Loucy (cell line): ENCODE data around the gene CSNK2B.
"Not testable (repeated sequence)": the region's sequence is repeated elsewhere in the genome, so short reads cannot be mapped to it uniquely, and the experiment has no call there.

Source experiments
- H2AFZ ChIP-seq: fragments of 200-600 bp; sonication (generic); 2 replicates; pipeline ENCODE4 v1.6.0; 2016; ENCODE audit warnings: antibody characterized with exemption, mild to moderate bottlenecking, low read length, moderate library complexity
- H3F3A ChIP-seq: fragments of 200-600 bp; 2 replicates; pipeline ENCODE4 v1.6.0; 2016; ENCODE audit warnings: antibody characterized with exemption, low read depth, mild to moderate bottlenecking
- H3K27me3 ChIP-seq: fragments of 200-600 bp; sonication (generic); 2 replicates; pipeline ENCODE4 v1.6.1; 2014; ENCODE audit warnings: low read length, mild to moderate bottlenecking; ENCODE audit not compliant: insufficient read depth, poor library complexity, severe bottlenecking
- H3K36me3 ChIP-seq: fragments of 200-600 bp; sonication (generic); 2 replicates; pipeline ENCODE4 v1.6.1; 2016; ENCODE audit warnings: low read length; ENCODE audit not compliant: insufficient read depth
- H3K4me1 ChIP-seq: fragments of 200-600 bp; sonication (generic); 2 replicates; pipeline ENCODE4 v1.5.1; 2014; ENCODE audit warnings: low read length, mild to moderate bottlenecking; ENCODE audit not compliant: insufficient read depth, poor library complexity, severe bottlenecking
- H3K4me2 ChIP-seq: fragments of 200-600 bp; sonication (generic); 2 replicates; pipeline ENCODE4 v1.6.0; 2014; ENCODE audit warnings: antibody characterized with exemption, low read length, low read depth, mild to moderate bottlenecking; ENCODE audit not compliant: poor library complexity, severe bottlenecking
- H3K4me3 ChIP-seq: fragments of 200-600 bp; sonication (generic); 2 replicates; pipeline ENCODE4 v1.5.1; 2014; ENCODE audit warnings: low read length, mild to moderate bottlenecking, mixed read lengths; ENCODE audit not compliant: poor library complexity, severe bottlenecking
- H3K79me2 ChIP-seq: fragments of 200-600 bp; sonication (generic); 2 replicates; pipeline ENCODE4 v1.6.1; 2014; ENCODE audit warnings: low read length; ENCODE audit not compliant: insufficient read depth
- H3K9ac ChIP-seq: fragments of 200-600 bp; sonication (generic); 2 replicates; pipeline ENCODE4 v1.6.0; 2014; ENCODE audit warnings: mild to moderate bottlenecking, low read depth, low read length, moderate library complexity; ENCODE audit not compliant: poor library complexity, severe bottlenecking
- H3K9me2 ChIP-seq: fragments of 200-600 bp; sonication (generic); replicated peaks from 2 replicates; pipeline ENCODE4 v1.6.1; 2016; ENCODE audit warnings: low read depth, low read length, mixed read lengths
- H3K9me3 ChIP-seq: fragments of 200-600 bp; sonication (generic); 2 replicates; pipeline ENCODE4 v1.6.1; 2014; ENCODE audit warnings: mild to moderate bottlenecking, antibody characterized with exemption, low read length, low read depth; ENCODE audit not compliant: insufficient read depth
- H4K20me1 ChIP-seq: fragments of 200-600 bp; sonication (generic); 2 replicates; pipeline ENCODE4 v1.6.0; 2014; ENCODE audit warnings: antibody characterized with exemption, low read length, mild to moderate bottlenecking; ENCODE audit not compliant: insufficient read depth, poor library complexity, severe bottlenecking
- CTCF ChIP-seq: fragments of 200-600 bp; sonication (generic); conservative IDR thresholded peaks from 2 replicates; pipeline ENCODE4 v1.5.1; 2014; ENCODE audit warnings: mild to moderate bottlenecking, antibody characterized with exemption, low read length
- EZH2phosphoT487 ChIP-seq: fragments of 200-600 bp; IDR thresholded peaks from 2 replicates; pipeline ENCODE4 v1.6.1; 2018; ENCODE audit warnings: antibody characterized with exemption, mild to moderate bottlenecking, moderate library complexity, borderline replicate concordance

The CSNK2B gene

GRCh38 chr6:31708224-31708623 lies 42.3 kb downstream of the CSNK2B start:
- no peak overlapping the region for H2AFZ ChIP-seq
- H3K4me2 ChIP-seq, result no peak overlapping the region
- H3K4me1 ChIP-seq, result peaks cover 20% of the 10 kb centered on the region
- no peaks in the 10 kb centered on the region for H3K9me2 ChIP-seq
- H3F3A ChIP-seq, result no peaks in the 10 kb centered on the region
- no peaks in the 10 kb centered on the region for H3K36me3 ChIP-seq
- H3K79me2 ChIP-seq, result no peaks in the 10 kb centered on the region
- H3K27me3 ChIP-seq, result no peaks in the 10 kb centered on the region
- H3K9me3 ChIP-seq, result no peaks in the 10 kb centered on the region
- no peak overlapping the region for H3K4me3 ChIP-seq
- H4K20me1 ChIP-seq, result no peaks in the 10 kb centered on the region
- no peak overlapping the region for H3K9ac ChIP-seq
- TF ChIP-seq CTCF (no peak), EZH2phosphoT487 (no peak)

- H3F3A ChIP-seq, H2AFZ ChIP-seq, H3K36me3 ChIP-seq, H3K9me3 ChIP-seq, H4K20me1 ChIP-seq, H3K27me3 ChIP-seq, H3K4me3 ChIP-seq, H3K9ac ChIP-seq, H3K4me2 ChIP-seq, H3K9me2 ChIP-seq, H3K79me2 ChIP-seq: not testable (repeated sequence)
- H3K4me1 ChIP-seq, result peaks cover 30% of the 10 kb centered on the region
Measured at GRCh38 chr6:31709157-31709556, 43.3 kb downstream of the CSNK2B start.

- Histone ChIP-seq H2AFZ (peak overlapping the region; percentile 47), H3K36me3 (no peaks in the 10 kb centered on the region), H3K9me2 (no peaks in the 10 kb centered on the region), H3K4me2 (peak overlapping the region; percentile 19), H3K4me1 (peaks cover 40% of the 10 kb centered on the region), H3K9me3 (no peaks in the 10 kb centered on the region), H3F3A (no peaks in the 10 kb centered on the region), H3K79me2 (no peaks in the 10 kb centered on the region), H3K9ac (peak overlapping the region; percentile 37), H3K4me3 (peak overlapping the region; percentile 13), H4K20me1 (no peaks in the 10 kb centered on the region), H3K27me3 (no peaks in the 10 kb centered on the region)
- TF ChIP-seq CTCF (no peak), EZH2phosphoT487 (no peak)
Measured at GRCh38 chr6:31710523-31711219, 44.8 kb downstream of the CSNK2B start.

- H3K9ac ChIP-seq, result peak overlapping the region; percentile 37
- H4K20me1 ChIP-seq, result no peaks in the 10 kb centered on the region
- TF ChIP-seq EZH2phosphoT487 (no peak), CTCF (no peak)
- no peaks in the 10 kb centered on the region for H3F3A ChIP-seq
- no peaks in the 10 kb centered on the region for H3K9me2 ChIP-seq
- H3K79me2 ChIP-seq, result no peaks in the 10 kb centered on the region
- peaks cover 40% of the 10 kb centered on the region for H3K4me1 ChIP-seq
- peak overlapping the region; percentile 47; the same call in 1 of the 2 replicates for H2AFZ ChIP-seq
- peak overlapping the region; percentile 19 for H3K4me2 ChIP-seq
- no peak overlapping the region for H3K4me3 ChIP-seq
- H3K9me3 ChIP-seq, result no peaks in the 10 kb centered on the region
- H3K27me3 ChIP-seq, result no peaks in the 10 kb centered on the region
- no peaks in the 10 kb centered on the region for H3K36me3 ChIP-seq
Measured at GRCh38 chr6:31711233-31711632, 45.4 kb downstream of the CSNK2B start.
